GM19099 (cell line): ENCODE measurements around the gene CTBP2.

Experiments
- POLR2A ChIP-seq: IDR thresholded peaks from 3 replicates; pipeline ENCODE4 v1.6.1; 2011; ENCODE audit warnings: low read depth; ENCODE audit not compliant: insufficient read length; ENCODE audit errors: extremely low read depth

CTBP2 gene

GRCh38 chr10:124967255-124967654, 193.1 kb downstream of the CTBP2 start:
- TF ChIP-seq POLR2A = no peak

GRCh38 chr10:124966008-124966407, 194.4 kb downstream of the CTBP2 start:
- no peak for TF ChIP-seq POLR2A

- TF ChIP-seq POLR2A = no peak
These were observed 196.3 kb downstream of the CTBP2 start for GRCh38 chr10:124963866-124964720.

GRCh38 chr10:124962421-124962820, 197.9 kb downstream of the CTBP2 start:
- TF ChIP-seq POLR2A = no peak

GRCh38 chr10:124961248-124961570, 199.2 kb downstream of the CTBP2 start:
- no peak for TF ChIP-seq POLR2A

- no peak for TF ChIP-seq POLR2A
These were observed 200.8 kb downstream of the CTBP2 start for GRCh38 chr10:124959564-124959963.

- no peak for TF ChIP-seq POLR2A
These were observed 202.9 kb downstream of the CTBP2 start for GRCh38 chr10:124957404-124957947.

GRCh38 chr10:124956764-124957163, 203.6 kb downstream of the CTBP2 start:
- TF ChIP-seq POLR2A = no peak

GRCh38 chr10:124955868-124956267, 204.5 kb downstream of the CTBP2 start:
- no peak for TF ChIP-seq POLR2A

- TF ChIP-seq POLR2A = no peak
These were observed 205.1 kb downstream of the CTBP2 start for GRCh38 chr10:124955243-124955642.

- no peak for TF ChIP-seq POLR2A
These were observed 206.9 kb downstream of the CTBP2 start for GRCh38 chr10:124953421-124953820.

GRCh38 chr10:124952123-124952522, 208.2 kb downstream of the CTBP2 start:
- no peak for TF ChIP-seq POLR2A

- TF ChIP-seq POLR2A = no peak
These were observed 210.8 kb downstream of the CTBP2 start for GRCh38 chr10:124949543-124949942.

GRCh38 chr10:124946945-124947344, 213.4 kb downstream of the CTBP2 start:
- TF ChIP-seq POLR2A = no peak

GRCh38 chr10:124944982-124945381, 215.4 kb downstream of the CTBP2 start:
- TF ChIP-seq POLR2A = no peak

- no peak for TF ChIP-seq POLR2A
These were observed 216.9 kb downstream of the CTBP2 start for GRCh38 chr10:124943301-124944092.

- TF ChIP-seq POLR2A = no peak
These were observed 217.8 kb downstream of the CTBP2 start for GRCh38 chr10:124942317-124943169.
